ENCODE results near the gene DNAH1.

DNAH1 gene

DNA sequence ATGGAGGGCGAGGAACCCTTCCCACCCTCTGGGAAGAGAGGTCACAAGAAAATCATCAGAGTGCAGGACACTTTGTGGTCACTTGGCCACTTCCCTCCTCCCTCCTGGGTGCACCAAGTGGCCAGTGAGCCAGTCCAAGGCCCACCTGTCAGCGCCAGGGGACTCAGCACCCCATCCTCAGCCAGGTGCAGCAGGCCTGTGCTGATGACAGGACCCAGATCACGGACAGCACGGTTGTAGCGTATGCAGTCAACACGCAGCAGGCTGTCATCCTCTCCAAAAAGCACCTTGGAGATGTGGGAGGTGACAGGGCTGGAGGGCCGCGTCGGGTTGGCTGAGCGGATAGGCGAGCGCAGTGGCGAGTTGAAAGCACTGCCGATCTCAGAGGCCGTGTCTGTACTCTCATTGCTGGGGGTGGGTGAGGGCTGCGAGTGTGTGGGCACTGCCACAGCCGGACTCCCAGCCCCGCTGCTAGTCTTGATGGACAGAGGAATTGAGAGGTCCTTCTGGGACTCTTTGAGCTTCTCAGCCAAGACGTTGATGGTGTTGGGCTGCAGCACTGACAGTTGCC, 87.2 kb downstream of the DNAH1 start:
- DNase-seq (ENCODE audit: low read depth in 2 of 2): no peak

DNA sequence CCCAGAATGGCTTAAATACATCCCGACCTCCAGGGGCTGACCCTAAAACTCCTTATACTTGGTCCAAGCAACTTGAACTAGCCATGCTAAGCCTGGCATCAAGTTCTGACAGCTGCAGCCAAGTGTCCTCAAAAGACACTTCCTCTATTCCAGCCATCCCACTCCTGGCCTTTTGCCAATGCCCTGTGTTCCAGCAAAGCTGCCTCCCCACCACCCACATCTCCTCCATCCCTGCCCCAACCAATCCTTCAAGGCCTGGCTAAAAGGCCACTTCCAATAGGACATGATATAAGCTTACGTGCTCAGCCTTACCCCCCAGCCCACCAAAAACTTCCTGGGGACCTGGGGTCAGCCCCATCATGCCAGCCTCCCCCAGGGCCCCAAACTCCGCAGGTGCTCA, 87.8 kb downstream of the DNAH1 start:
- no peak for DNase-seq (ENCODE audit: low read depth in 2 of 2)

DNA sequence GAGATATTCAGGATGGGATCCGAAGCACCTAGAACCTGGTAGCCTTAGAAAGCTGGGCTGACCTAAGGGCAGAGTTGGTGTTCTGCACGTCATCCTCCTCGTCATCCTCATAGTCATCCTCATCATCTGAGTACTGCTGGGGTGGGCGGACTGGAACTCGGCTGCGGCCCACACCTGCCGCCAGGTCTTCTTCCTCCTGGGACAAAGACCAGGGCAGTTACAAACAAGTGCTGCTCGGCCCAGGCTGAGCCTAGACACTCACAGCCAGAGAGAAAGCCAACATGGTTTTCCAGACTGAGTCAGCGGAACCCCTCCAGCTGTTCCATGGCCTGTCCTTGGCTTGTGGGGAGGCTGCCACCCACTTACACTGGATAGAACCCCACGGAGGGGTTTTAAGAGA, 88.3 kb downstream of the DNAH1 start:
- DNase-seq (ENCODE audit: low read depth in 2 of 2): no peak

DNA sequence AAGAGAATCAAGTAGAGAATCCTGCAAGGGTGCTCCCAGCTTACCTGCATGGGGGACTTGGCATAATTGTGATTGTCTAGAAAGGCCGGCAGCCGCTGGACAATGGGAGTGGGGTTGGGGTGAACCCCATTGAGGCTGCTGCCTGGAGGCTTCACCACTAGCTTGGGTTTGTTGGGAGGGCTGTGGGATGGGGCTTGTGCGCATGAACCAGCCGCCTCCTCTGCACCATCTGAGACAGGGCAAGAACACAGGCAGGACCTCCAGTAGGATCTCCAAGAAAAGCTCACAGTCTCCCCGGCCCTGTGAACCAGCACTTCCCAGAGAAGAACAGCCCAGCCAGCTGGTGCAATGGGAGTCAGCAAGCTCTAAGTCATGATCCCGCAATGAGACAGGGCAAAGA, 88.9 kb downstream of the DNAH1 start:
- DNase-seq (ENCODE audit: low read depth in 2 of 2): no peak

DNA sequence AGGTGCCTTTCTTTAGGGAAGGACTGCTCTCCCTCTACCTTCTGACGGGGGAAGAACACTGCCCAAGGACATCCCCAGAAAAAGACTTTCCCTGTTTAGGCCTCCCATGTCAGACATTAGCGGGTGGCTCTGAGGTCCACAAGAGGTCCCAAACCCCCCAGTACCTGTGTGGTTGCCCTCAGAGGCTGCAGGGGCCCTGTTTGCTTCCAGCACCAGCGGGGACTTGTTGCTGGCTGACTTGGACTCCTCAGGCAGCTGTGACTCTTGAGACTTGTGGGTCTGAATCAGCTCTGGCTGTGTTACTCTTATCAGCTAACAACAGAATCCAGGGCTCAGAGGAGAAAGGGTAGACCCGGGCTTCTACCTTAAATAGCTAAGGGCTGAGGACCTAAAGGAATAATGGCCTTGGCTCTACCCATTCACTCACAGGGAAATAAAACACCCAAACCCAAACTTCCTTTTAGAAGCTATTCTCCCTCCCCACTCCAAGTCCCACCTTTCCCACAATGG, 89.5 kb downstream of the DNAH1 start:
- no peak for DNase-seq (ENCODE audit: low read depth in 2 of 2)

DNA sequence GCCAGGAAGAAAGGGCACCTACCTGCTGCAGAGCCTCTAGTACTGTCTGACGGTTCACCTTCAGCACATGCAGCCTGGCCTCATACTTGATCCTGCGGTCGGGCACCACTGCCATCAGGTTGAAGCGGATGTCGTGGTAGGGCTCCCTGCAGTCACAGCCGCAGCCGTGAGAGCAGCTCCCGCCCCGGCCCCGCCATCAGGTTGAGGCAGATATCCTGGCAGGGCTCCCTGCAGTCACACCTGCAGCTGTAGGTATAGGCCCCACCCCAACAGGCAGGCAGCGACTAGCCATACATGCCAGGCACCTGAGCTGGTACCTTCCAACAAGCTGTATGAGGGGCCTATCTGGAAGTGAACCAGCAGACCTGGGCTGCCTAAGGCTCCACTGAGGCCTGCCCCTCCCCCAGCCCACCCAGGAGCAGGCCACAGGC, 90.1 kb downstream of the DNAH1 start:
- no peak for DNase-seq (ENCODE audit: low read depth in 2 of 2)

DNA sequence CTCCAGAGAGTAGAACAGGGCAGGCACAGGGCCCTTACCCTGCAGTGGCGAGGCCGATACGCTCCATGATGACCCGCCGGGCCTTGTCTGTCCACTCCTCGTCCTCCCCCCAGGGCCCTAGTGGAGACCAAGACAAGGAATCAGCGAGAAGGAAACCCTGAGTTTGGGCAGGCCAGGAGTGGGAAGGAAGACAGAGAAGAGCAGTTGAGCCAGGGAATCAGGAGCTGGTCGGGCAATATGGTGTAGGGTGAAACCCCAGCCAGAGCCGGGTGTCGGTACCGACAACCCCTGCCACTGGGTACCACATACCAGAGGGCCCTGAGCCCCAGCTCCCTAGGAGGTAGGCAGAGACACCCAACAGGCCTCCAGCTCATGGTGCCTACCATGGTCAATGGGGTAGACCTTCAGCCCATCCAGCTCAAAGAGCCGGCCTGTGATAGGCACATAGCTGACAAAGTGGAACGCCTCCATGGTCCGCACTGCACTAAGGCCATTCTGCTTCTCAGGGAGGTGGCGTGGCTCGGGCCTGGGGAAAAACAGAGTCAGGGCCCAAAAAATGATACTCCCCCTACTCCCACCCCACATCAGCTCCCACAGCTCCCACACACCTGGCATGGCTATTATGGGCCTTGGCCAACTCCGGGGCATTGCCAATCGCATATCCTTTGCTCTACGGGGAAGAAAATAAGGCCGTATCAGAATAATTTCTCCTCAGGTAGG, 90.8 kb downstream of the DNAH1 start:
- no peak for DNase-seq (ENCODE audit: low read depth in 2 of 2)

DNA sequence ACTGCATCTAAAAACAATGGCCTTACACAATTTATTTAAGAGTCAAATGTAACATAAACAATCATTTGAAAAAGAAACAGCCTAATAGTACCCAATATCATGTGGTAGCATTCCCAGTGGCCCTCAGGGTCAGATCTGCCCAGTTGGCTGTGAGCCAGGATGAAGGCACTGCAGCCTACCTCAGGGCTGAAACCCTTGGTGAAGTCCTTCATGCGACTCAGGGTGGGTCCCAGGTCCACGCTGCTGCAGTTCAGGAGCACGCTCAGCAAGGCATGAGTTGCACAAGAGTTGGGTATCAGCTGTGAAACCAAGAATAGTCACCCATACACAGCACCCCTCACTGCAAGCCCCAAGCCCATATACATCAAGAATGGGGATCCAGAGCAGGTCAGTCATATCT, 91.7 kb downstream of the DNAH1 start:
- no peak for DNase-seq (ENCODE audit: low read depth in 2 of 2)

DNA sequence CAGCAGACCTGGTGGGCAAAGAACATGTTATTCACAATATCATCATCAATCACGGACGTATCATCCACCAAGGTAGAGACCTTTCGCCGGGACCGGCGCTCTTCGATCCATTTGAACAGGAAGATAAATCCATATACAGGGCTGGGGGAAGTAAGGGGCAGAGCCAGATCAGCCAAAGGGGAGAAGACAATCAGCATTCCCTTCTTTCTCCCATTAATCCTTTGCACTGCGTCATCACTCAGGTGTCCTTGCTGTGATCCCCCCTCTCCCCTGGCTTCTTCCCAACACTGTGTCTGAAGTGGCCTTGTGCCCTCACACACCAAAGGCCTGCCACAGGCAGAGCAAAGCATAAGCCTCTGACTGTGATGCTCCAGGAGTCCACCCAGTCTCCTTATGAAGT, 92.3 kb downstream of the DNAH1 start:
- DNase-seq (ENCODE audit: low read depth in 2 of 2): no peak

DNA sequence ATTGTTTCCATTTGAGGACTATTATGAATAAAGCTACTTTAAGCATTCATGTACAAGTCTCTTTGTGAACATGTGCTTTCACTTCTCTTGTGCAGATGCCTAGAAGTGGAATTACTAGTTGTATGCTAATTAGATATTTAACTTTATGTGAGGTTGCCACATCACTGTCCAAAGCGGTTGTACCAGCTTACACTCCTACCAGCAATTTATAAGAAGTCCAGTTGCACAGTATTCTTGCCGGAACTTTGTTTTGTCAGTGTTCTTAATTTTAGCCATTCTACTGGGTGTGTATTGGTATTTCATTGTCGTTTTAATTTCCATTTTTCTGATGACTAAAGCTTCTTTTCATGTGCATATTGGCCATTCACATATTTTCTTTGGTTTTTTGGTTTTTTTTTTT, 99.7 kb downstream of the DNAH1 start:
- DNase-seq (ENCODE audit: low read depth in 2 of 2): no peak

DNA sequence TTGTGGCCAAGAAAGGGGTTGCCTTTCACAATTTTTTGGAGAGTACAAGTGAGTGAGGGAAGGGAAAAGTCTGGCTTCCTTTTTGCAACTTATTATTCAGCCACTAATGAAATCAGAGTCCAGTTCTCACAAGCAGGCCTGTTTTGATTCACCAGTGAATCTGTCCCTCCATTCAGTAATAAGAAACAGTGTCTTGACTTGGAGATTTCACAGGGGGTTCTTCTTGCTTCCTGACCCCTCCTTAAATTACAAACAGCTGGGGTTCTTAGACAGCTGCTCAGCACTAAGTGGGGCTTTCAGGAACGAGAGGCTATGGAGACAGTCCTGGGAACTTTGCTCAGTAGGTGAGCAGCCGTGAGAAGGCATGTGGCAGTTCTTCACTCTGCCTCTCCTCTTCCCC, 104.3 kb downstream of the DNAH1 start:
- no peak for DNase-seq (ENCODE audit: low read depth in 2 of 2)

DNA sequence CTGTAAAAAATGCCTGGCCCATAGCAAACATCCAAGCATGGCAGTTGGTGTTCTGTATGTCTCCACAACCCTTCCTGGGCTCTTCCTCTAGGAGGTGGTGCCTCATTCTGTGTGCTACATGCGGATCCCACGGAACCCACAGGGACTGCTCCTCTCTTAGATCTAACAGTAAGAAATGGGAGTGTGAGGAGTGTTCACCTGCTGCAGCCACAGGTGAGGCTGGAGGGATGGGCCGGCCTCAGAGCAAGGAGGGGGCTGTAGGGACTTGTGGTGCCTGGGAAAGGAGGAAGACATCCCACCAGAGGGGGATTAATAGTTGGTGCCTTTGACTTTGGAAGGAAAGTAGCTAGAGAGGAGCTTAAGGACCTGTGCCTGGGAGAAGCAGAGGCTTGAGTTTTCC, 106.5 kb downstream of the DNAH1 start:
- no peak for DNase-seq (ENCODE audit: low read depth in 2 of 2)

DNA sequence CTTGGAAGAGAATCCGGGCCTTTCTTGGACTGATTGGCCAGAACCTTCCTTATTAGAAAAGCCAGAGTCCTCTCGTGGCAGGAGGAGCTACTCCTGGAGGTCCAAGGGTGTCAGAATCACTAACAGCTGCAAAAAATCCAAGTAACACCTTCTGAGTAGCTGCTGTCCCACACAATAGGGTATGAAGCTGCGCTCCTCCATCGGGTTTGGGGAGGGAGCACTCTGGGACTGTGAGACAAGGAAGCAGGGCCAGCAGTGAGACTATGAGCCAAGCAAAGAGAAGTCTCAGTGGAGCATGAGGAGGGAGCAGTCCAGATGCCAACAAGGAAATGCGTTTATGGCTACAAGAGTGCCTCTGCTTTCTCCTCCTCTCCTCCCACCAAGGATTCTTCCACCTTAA, 107.1 kb downstream of the DNAH1 start:
- no peak for DNase-seq (ENCODE audit: low read depth in 2 of 2)

DNA sequence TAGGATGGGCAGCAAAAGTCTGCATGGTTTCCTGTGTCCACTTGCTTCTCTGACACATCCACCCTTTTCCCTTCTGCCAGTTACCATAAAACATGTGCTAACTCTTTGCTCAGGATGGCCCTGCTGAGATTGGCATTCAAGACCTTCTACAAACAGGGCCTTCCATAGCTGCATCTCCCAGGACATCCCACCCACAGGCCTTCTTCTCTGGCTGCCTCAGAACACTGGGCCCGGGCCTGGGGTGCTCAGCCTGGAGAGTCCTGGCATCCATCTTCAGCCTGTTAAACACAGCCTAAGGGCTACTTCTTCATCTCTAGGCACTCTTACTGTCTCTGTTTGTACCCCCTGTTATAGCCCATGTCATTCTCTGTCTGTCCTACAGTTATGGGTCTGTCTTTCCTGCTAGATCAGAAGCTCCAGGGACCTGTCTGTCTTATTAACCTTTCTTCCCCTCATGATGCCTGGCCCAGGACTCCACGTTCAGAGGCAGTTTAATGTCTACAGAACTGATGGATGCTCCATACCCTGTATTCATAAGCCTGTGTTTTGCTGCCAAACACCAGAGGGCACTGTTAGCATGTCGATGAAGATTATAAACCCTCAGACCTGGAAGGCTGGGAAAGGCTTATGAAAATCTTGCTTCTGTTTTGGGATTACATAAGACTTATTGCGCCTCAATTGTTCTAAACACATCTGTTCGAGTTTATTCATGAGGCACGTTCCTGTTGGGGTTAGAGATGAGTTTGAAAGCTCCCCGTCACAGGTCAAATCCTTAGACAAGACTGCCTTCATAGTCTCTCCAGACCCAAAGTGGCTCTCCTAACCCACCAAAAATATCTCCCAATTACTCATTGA, 112.3 kb downstream of the DNAH1 start:
- no peak for DNase-seq (ENCODE audit: low read depth in 2 of 2)

DNA sequence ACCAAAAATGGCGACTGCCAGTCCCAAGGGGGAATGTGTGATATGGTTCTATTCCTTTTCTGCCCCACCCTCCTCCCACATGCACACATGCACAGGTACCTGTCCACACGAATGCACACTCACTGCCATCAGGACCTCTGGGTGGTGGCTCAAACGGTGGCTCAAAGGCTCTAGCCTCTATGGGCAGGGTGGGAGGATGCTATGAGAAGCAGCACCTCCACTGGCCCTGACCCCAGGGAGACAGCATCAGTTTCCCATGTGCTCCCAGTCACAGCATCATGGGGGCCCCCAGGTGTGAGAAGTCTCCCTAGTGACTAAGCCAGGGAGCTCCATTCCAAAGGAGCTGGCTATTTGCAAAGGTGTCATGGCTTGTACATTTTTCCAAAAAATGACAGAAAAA, 112.9 kb downstream of the DNAH1 start:
- no peak for DNase-seq (ENCODE audit: low read depth in 2 of 2)

DNA sequence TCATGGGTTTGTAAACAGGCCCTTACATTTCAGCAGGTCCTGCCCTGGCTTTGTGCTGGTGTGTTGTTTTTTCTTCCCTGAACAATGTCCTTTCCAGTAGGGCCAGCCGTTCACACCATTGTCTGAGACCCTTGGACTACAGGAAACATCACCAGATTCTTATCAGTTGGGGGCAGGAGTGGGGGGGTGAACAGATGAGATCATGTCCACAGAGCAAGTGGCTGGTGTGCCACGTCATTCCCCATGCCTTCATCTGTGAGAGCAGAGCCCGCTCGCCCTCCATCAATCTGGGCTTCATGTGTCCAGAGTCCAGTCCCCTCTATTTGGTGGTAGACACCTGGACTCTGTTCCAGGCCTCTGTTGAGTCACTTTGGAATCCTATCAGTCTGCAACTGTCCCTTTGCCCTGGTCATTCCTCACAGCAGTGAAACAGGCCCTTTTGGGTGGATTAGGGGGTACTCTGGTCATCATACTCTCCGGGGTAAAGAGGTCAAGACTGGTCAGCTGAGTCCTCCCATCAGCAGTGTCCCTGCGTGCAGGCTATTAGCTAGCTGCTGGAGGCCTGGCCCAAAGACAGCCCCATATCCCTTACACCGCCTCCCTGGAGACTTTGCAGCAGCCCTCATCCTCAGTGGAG, 113.8 kb downstream of the DNAH1 start:
- DNase-seq (ENCODE audit: low read depth in 2 of 2): no peak

DNA sequence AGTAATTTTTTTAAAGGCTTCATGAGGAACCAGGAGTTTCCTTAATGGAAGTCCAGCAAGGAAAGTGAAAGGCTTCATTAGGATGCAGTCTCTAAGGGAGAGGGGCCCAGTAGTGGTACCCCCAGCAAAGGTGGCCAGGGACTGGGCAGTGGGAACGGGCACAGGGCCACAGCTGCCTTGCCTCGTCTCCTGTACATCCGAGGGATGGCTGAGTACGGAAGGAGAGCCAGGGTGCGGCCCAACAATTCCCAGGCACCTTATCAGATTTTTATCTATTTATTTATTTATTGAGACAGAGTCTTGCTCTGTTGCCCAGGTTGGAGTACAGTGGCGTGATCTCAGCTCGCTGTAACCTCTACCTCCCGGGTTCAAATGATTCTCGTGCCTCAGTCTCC, 114.3 kb downstream of the DNAH1 start:
- DNase-seq (ENCODE audit: low read depth in 2 of 2): no peak

DNA sequence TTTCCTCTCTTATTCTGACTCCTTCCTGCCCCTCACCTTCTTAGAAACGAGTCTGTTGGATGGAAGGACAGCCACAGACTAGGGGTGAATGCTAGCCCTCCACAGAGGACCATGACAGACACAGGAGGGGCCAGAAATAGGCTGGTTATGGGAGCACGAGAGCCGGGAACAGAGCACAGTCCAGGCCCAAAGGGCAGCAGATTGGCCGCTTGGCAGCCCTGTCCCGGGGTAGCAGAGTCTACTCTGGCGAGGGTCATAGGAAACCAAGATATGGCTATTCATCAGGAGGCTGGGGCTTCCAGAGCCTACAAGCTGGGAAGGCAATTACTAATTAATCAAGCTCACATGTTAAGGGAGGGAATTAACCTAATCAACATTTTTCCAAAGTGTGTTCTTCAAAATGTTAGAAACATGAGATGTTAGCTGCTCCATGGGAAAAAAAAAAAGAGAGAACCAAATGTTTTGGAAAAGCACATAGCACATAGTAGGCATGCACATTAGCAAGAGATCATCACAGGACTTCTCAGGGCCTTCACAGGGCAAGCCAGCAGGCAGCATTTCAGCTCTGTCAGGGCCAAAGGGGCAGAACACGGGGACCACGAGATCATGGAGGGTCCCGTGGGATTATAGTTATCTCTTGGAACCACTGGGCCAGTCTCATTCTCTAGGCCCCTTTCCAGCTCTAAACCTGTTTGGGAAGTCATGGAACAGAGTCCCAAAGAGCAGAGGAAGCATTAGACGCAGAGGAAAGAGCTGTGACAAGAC, 115.5 kb downstream of the DNAH1 start:
- no peak for DNase-seq (ENCODE audit: low read depth in 2 of 2)

DNA sequence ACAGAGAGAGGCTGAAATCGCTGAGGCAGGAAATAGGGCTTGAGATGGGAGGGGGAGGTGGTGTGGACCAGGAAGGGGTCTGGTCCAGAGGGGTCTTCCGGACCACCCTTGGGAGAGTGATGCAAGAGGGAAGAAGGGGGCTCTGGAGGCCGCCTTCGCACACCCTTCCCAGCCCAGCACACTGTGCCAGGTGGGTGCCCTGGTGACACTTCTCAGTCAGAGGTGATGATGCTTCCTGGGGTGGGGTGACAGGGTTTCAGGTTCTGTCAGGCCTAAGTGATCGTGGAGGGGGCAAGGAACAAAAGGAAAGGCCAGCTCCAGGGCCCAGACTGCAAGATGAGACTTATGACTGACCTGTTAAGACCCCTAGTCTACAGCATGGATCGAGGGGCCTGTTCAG, 116.1 kb downstream of the DNAH1 start:
- DNase-seq (ENCODE audit: low read depth in 2 of 2): no peak

DNA sequence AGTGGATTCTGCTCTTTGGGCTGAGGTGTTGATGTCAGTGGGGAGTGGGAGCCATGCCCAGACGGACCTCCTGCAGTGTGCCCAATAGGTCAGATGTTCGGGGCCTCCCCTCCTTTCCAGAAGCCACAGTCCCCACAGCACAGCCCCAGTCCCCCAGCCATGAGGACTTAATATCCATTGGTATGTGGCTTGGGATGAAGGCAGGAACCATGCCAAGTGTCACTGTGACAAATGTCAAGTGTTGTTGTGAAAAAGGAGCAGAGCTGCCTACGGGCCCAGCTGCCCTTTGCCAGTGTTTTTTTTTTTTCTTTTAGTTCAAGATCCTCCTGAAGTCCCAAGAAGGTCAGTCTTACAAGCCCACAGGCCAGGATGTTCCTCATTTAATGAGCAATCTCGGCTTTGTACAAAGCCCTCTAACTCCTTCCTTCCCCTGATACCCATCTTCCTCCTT, 116.6 kb downstream of the DNAH1 start:
- DNase-seq (ENCODE audit: low read depth in 2 of 2): no peak

DNA sequence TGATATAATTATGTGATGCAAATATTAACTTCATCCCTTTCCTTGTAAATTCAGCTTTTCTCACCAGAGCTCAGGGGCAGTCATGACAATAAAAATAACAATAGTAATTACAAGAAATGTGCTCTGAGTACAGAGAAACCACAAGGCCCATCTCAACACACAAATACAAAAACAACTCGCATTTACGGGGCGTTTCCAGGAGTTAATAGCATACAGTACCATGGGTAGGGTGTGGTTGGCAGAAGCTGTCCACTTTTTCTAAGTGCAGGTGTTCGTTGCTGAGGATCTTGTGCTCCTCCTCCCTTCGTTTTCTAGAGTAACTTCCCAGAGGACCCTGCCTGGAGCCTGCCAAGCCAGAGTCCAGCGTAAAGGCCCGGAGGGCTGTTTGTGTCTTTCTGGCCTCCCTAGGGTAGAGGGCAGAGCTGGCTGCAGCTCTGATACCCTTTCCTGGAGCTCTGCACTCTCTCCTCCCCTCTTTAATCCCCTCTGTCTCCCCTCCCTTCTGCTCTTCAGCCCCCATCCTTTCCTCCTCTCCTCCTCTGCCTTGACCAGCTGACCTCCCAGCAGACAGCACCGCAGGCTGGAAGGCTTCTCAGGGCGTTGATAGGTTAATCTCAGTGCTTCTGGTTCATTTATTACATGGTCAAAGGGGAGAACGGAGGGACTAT, 117.3 kb downstream of the DNAH1 start:
- DNase-seq (ENCODE audit: low read depth in 2 of 2): no peak

Measured in stimulated activated CD8-positive, alpha-beta memory T cell treated with anti-CD3 and anti-CD28 coated beads, Interleukin-7, amount 100 ng/mL, for 4 hours (primary cell).